GM21381 (cell line): ENCODE data around the gene WDR37.
A peak's percentile ranks its signal among the peaks of the same experiment; 100 is the strongest.
"Not testable (repeated sequence)": the region's sequence is repeated elsewhere in the genome, so short reads cannot be mapped to it uniquely, and the experiment has no call there.

Source experiments
- ATAC-seq: cut with Tn5 transposase; IDR thresholded peaks from one replicate; pipeline ENCODE4 v1.9.1; 2021; ENCODE audit warnings: mild to moderate bottlenecking, moderate library complexity; ENCODE audit not compliant: unreplicated experiment

Gene WDR37, protein sequence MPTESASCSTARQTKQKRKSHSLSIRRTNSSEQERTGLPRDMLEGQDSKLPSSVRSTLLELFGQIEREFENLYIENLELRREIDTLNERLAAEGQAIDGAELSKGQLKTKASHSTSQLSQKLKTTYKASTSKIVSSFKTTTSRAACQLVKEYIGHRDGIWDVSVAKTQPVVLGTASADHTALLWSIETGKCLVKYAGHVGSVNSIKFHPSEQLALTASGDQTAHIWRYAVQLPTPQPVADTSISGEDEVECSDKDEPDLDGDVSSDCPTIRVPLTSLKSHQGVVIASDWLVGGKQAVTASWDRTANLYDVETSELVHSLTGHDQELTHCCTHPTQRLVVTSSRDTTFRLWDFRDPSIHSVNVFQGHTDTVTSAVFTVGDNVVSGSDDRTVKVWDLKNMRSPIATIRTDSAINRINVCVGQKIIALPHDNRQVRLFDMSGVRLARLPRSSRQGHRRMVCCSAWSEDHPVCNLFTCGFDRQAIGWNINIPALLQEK

DNA sequence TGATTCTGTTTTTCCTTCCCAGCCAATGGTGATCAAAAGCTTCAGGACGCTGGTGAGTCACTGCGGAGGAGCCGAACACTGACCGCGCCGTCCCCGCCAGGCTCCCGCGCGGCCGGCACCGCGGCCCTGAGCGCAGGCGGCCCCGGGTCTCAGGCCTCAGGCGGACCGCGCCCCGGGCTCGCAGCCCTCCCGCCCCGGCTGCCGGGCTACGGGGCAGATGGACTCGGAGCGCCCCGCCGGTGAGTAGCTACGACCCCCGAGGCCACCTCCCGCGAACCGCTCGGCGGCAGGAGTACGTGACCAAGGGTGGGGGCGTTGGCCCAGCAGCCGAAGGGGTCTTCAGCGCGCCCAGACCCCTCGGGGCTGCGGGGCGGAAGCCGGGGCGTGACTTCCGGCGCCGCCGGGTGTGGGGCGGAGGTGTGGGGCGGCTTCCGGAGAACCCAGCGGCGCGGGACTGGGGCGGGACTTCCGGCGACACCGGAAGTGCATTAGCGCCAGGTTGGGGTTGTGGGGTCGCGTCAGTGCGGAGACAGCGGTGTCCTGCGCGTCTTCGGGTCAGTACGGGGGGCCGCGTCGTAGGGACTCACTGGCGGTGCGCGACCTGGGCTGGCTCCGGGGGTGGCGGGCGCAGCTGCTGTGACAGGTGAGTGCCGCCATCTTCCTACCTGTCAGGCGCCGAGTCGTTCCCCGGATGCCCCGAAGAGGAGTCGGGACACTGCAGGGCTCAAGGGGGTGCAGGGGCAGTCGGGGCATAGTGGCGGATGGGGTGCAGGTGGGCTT, at the start of gene WDR37:
Gene WDR37 (plus strand): TSS at position 60 of the 780 bp plus-strand sequence. CDS start 15,771 bp downstream, outside the sequence.
- peak; percentile 94 for ATAC-seq

DNA sequence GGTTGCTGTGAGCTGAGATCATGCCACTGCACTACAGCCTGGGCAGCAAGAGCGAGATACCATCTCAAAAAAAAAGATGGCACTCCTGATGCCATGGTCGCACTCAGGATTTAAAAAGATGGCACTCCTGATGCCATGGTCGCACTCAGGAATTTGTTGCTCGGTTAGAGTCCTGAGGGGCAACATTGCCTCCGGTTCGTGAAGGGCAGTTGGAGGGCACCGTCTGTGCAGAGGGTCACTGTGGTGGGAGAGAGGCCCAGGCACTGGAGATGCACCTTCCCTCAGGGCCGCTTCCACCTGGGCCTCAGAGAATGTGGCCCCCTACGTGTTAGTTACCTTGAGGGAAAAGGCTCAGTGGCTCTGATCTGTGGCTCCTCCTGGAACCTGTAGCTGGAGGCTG, 49.6 kb upstream of the WDR37 start:
- no peak for ATAC-seq

DNA sequence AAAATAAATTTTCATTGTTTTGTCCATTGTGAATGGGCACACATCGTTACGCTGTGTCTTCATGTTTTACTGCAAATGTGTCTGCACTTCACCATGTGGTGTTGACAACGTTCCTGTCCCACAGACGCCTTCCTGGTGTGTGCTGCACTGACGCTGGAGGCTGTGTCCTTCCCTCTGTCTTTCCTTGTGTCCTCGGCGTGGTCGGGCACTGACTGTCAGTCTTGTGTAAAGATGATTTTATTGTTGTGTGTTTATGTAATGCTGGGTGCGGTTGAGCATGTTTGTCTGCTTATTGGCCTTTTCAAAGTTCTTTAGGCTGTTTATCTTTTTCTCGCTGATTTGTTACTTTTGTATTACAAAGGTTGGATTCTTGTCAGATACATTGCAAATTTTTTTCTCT, 48.6 kb upstream of the WDR37 start:
- no peak for ATAC-seq

DNA sequence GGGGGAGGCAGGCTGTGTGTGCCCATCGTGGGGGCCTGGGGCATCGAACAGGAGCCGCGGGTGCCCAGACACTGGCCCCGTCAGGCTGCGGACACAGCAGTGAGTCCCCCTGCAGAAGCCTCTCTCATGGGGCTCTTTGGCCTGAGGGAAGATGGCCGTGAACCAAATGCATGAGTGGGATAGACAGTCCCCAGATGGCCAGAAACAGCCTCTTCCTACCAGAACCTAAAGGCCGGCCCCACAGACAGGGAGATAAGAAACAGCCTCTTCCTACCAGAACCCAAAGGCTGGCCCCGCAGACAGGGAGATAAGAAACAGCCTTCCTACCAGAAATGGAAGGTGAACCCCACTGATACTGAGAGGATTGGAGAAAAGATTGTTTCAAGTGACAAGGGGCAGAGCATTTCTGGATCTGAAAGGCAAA, 47.1 kb upstream of the WDR37 start:
- ATAC-seq: no peak

DNA sequence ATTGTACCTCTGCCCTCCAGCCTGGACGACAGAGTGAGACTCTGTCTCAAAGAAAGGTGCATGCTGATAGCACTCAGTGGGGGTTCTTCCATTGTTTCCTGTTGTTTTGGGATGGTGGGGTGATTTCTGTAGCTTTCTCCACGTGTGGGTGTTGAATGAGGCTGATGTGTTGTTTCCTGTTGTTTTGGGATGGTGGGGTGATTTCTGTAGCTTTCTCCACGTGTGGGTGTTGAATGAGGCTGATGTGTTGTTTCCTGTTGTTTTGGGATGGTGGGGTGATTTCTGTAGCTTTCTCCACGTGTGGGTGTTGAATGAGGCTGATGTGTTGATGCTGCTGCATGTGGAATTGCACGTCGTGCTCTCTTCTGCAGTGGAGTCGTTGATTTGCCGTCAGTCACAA, 46.2 kb upstream of the WDR37 start:
- not testable (repeated sequence) for ATAC-seq

DNA sequence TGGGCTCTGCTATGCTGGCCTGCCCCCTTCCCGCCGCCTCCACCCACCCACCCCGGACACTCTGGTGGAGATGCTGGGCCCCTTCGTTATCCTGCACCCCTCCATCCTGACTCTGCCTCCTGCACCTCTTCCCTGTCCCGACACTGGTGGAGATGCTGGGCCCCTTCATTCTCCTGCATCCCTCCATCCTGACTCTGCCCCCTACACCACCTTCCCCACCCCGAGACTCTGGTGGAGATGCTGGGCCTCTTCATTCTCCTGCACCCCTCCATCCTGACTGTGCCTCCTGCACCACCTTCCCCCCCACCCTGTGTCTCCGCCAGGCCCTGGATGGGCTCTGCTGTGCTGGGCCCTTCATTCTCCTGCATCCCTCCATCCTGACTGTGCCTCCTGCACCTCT, 45.5 kb upstream of the WDR37 start:
- no peak for ATAC-seq

DNA sequence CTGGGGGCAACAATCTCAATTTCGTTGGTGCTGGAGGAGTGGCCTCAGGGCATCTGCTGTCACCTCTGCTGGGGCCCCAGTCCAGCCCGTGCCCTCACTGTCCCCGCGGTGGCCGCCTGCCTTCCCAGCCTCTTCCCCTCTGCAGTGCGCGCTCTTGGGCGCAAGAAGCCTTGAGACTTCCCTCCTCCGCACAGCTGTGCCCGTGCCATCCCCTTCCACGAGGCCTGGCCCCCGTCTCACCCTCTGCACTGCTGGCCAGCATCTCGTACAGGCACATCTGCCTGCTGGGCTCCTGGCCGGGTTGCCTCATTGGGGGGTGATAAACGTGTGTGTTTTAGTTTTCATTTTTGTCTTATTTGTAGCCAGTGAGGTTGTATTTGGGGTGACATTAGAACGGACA, 44.5 kb upstream of the WDR37 start:
- ATAC-seq: no peak

DNA sequence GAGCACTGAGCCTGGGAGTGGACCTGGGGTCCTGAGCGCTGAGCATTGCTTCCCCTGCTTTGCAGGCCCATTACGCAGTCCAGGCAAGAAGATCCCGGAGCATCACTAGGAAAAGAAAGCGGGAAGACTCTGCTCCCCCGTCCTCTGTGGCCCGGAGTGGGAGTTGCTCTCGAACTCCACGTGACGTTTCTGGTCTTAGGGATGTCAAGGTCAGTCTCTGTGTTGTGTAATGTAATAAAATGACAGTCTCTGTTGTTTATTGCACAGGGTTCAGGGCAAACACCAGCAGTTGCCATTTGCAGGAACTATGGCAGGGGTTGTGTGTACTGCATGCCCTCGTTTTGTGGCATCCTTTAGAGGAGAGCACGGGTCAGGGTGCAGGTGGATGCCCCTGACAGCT, 40.5 kb upstream of the WDR37 start:
- ATAC-seq: no peak

DNA sequence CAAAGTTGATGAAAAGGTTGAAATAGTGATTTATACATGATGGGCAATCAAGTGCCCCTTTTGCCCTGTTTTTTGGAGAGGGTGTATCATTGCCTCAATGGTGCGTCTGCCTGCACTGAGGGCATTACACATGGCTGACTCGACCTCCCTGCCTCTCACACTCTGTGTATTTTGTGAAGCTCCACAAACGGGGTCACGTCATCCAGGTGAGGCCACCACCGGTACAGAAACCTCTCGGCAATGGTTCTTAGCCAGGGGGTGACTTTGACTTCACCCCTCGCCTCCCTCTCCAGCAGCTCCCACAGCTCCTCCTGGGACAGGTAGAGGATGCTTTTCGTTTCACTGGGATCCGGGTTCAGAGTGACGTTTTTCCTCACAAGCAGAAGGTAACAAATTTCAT, 36.8 kb upstream of the WDR37 start:
- no peak for ATAC-seq

DNA sequence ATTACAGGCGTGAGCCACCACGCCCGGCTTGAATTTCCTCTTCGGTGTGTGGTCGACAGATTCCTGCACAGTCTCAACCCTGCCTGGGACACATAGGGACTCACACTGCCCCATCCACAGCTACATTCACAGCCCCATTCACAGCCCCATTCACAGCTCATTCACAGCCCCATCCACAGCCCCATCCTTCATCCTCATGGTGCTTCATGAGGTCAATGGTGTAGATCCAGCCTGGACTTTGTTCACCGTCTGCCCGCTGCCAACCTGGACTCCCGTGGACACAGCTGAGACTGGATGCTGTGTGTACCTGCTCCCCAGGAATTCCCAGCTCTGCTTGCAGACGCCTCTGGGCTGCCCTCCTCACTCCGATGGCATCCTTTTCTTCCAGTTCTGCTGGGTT, 35.7 kb upstream of the WDR37 start:
- no peak for ATAC-seq

DNA sequence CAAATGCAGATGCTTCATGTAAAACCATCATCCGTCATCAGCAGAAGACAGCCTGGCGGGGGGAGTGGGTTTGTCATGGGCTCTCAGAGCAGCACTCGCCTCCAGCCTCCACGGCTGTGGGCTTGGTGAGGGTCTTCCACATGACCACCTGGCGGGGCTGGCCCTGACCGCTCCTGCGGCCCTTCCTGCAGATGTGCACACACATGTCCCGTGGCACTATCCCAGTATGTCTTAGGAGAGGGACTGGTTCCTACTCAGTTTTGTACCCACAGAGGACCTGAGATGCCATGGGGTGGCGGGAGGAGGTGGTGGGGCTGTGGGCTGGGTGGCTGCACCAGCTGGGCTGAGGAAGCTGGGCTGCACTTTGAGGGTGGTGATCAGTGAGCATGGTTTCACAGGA, 35.2 kb upstream of the WDR37 start:
- ATAC-seq: no peak

DNA sequence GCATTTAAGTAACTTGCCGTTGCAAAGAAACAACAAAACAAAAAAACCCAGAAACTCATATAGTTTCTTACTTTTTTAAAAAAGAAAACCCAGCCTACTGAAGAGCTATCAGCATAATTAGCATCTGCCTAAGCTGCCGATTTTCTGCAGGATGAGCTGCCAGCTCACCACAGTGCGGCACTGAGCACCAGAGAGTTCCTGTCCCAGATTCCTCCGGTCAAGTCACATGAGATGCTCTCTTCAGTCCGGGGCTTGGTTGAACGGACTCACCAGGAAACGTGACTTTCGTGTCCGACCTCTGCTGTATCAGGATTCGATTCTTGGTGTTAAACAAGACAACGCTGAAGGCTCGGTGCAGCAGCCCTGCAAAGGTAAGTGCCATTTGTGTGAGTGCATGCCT, 33.8 kb upstream of the WDR37 start:
- no peak for ATAC-seq

DNA sequence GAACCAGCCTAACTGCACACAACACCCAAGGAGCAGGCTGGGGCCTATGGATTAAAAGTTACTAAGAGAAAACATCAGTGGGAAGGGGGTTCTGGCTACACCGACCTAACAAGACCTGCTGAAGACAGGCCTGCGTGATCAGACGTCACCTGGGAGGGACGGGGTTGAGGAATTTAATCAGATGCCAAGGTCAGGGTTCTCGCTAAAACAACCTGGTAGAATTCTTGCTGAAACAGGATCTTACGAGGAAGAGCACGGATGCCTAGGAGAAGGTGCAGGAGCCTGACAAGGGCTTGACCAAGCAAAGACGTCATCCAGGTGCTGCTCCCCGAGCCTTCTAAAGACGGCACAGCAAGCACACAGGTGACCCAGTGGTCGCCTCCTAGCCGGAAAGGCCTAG, 32.1 kb upstream of the WDR37 start:
- no peak for ATAC-seq

DNA sequence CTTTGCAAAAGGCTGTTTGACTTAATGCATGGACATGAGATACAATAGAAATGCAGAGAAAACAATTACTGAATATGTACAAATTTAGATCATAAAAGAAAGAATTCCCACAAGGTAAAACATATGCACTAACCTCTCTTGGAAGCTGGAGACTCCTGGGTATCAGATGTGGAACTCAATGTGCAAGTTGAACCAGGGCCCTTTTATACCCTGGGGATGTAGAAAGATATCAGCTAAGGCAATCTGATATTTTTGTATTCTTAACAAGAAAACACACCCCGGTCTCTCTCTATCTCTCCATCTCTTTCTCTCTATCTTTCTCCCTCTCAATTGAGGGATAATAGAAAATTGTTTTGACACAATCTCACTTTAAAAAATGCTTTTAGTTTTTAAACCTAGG, 30.5 kb upstream of the WDR37 start, which contains the start of gene IDI2:
Gene IDI2 (minus strand): TSS at position 177 of the 400 bp plus-strand sequence. CDS start 1,136 bp downstream, outside the sequence.
- no peak for ATAC-seq

DNA sequence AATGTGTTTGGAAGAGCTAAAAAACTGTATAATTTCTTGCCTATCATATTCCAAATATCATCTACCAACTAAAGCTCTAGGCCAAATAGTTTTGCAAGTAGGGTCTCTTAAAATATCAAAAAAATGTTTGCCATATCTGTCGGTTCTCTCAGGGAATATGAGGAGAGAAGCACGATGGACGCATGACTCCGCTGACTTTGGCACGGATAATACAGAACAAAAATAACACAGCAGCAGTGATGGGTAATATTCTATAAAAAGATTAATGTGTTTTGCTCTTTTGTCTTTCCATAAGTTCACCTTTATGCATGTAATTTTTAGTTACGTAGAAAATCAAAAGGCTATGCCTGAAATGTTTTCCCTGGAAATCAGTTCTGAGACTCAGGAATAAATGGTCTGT, 29.6 kb upstream of the WDR37 start:
- ATAC-seq: no peak

DNA sequence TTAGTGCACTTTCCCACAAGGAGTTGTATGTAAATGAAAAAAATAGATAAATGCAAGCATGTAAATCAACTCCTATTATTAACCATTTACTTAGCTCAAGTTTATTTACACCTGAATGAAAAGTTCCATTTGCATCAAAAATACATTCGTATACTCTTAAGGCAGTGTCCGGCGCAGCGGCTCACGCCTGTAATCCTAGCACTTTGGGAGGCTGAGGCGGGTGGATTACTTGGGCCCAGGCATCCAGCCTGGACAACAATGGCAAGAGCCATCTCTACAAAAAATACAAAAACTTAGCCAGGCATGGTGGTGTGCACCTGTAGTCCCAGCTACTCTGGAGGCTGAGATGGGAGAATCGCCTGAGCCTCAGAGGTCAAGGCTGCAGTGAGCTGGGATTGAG, 26.3 kb upstream of the WDR37 start:
- ATAC-seq: no peak

DNA sequence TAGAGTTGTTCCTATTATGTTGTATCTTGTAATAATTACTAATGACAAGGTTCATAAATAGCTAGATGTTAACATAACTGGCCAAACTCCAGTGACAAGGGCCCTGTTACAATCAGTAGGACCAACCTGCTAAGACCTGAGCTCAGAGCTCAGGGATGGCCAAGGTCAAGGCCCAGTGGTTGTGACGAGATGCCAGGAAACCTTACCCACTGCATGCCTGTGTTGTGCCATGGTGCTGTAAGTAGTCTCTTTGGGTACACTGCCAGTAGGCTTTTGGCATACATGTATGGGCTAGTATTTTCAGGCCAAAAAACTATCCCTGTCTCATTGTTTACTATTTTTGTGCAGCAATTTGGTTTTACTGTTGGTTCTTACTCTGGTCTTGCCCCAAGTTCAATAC, 22.6 kb upstream of the WDR37 start:
- no peak for ATAC-seq

DNA sequence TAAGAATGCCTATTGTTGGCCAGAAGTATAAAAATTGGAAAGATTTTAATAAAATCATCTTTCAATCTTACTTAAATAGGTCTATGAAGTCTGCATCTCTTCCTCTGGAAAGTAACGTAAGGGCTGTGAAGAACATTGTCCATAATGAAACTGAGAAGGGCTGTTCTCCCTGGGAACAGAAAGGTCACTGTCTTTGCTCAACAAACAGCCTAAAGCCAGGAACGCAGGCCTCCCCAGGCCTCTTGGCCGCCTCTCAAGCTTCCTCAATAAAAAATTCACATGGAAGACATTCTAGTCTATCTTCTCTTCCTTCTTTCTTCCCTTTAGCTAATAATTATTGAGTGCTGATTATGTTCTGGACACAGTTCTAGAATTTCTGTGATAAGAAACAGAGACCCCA, 21.4 kb upstream of the WDR37 start:
- ATAC-seq: no peak

DNA sequence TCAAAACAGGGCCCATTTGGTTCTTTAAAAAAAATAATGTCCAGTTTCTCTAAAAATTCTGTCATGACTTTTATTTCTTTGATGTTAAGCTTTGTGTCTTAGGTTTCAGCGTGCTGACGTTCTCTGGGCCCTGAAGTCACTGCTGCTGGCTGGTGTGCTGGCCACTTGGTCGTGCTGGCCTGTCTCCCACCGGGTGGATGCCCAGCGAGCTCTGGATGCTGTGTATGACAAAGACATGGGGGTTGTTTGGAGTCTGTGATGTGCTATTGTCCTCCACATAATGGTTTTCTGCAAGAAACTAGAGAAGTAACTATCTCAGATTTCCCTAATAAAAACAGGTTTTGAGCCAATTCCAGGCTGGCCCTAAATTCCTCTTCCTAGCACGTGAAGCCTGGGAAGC, 21.0 kb upstream of the WDR37 start:
- ATAC-seq: no peak

DNA sequence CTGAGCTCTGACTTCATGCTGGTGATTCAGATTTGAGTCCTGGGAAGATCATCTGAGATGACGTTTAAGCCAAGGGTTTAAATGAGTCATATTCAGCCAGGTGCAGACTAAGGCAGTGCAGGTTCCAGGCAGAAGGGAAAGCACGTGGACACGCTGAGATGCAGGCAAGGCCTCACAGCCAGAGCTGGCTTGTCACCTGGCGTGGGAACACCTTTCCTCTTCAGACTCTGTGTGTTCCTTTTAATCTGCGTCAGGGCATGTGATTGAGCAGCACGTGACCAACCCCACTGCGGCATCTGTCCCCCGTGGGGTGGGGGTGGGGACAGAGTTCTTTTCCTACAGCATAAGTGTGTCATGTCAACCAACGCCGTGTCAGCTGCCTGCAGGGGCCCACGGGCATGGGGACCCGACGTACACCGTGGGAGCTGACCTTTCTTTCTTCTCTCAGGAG, 19.8 kb upstream of the WDR37 start:
- peak; percentile 67 for ATAC-seq

DNA sequence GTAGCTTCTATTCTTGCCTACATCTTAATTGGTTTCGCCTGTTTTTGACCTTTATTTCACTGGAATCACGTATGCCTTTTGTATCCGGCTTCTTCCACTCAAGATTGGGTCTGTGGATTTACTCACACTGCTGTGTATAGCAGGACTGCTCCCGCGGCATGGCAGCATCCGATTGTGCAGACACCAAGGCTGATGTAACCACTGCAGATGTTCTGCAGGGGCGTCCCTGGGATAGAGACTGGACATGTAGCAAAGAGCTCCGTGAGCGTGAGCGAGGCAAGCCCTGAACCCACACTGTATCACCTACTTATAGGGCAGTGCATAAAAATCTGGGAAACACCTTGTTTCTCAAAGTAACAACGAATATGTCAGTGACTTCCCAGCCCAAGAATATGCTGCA, 19.1 kb upstream of the WDR37 start:
- ATAC-seq: no peak

DNA sequence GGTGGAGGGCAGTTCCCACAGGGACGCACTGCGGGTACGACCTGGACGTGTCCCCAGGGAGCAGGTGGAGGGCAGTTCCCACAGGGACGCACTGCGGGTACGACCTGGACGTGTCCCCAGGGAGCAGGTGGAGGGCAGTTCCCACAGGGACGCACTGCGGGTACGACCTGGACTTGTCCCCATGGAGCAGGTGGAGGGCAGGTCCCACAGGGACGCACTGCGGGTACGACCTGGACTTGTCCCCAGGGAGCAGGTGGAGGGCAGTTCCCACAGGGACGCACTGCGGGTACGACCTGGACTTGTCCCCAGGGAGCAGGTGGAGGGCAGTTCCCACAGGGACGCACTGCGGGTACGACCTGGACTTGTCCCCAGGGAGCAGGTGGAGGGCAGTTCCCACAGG, 17.4 kb upstream of the WDR37 start:
- not testable (repeated sequence) for ATAC-seq
